ENCODE measurements around the gene NFXL1. TPM values are rescaled to one million over a fixed set of nuclear protein-coding genes. Genes with fewer than 3 reads are reported as not detected.

NFXL1 gene
- total and polyA plus RNA-seq, 10 of the 15 experiments (the other 5 are each of a cell fraction or from before 2014, with no cell fraction given): 8.1 to 16.5 (median 13.1) TPM

GRCh38 chr4:47915378-47915777 lies 995 bp upstream of the NFXL1 start:
- ChIA-PET CTCF (interaction anchor here (1.4 to 1.9 kb wide), 3 partner anchors 10 to 76 kb away, joined by 6 to 7 read pairs (median 6); no protein-coding TSS in a partner anchor), SMC1A (ENCODE audit: uncharacterized antibody, unreplicated experiment) (interaction anchor here (0.6 kb wide), 1 partner anchor 76 kb away, joined by 3 read pairs; no protein-coding TSS in a partner anchor), POLR2A (interaction anchor here (1.4 kb wide), 1 partner anchor 10 kb away, joined by 3 read pairs; no protein-coding TSS in a partner anchor), RAD21 (ENCODE audit: unreplicated experiment) (no interaction called here)
- Histone ChIP-seq H3K9ac (ENCODE audit: control insufficient read depth, insufficient read depth, low read length) (no peak overlapping the region), H3K27ac (ENCODE audit: control insufficient read depth, insufficient read depth) (no peak overlapping the region), H3K4me2 (ENCODE audit: control insufficient read depth, insufficient read depth) (peak overlapping the region; percentile 94), H3K79me2 (ENCODE audit: control insufficient read depth, insufficient read depth, low read length) (peaks cover 31% of the 10 kb centered on the region), H3K4me1 (ENCODE audit: control insufficient read depth, insufficient read depth, low read length) (no peaks in the 10 kb centered on the region; the same call in 1 of the 2 replicates), H3K4me3 (peak overlapping the region; percentile 78), H3K36me3 (ENCODE audit: control insufficient read depth in 2 of 2, insufficient read depth in 2 of 2, low read length in 1 of 2) (no peaks in the 10 kb centered on the region), H3K9me3 (replicated peaks; ENCODE audit: control insufficient read depth, insufficient read depth, low read length) (no peaks in the 10 kb centered on the region), H4K20me1 (ENCODE audit: control insufficient read depth, insufficient read depth) (no peaks in the 10 kb centered on the region), H2AFZ (ENCODE audit: control insufficient read depth, low read depth, low read length) (peak overlapping the region; percentile 93), H3K27me3 (replicated peaks in 1 of 2; ENCODE audit: control insufficient read depth in 2 of 2, insufficient read depth in 2 of 2, low read length in 1 of 2) (no peaks in the 10 kb centered on the region)
- intact Hi-C loops (cut with micrococcal nuclease; ENCODE audit: unreplicated experiment): loop anchor here (10.0 kb wide), 1 partner anchor 421 kb away; no protein-coding TSS in a partner anchor
- ATAC-seq (no peak), DNase-seq (ENCODE audit: low read depth, low spot score) (no peak), FAIRE-seq (no peak)
- WGBS (ENCODE audit: insufficient coverage, insufficient replicate concordance, low lambda C conversion rate, missing lambda C conversion rate): 39% methylated on average over 3 of the region's 3 CpGs
- in situ Hi-C loops (cut with MboI): no loop called here
- BruUV-seq (replicated peaks): no TSS peak
- TF ChIP-seq JUND (IDR thresholded peaks at IDR 0.05; ENCODE audit: low read depth, low read length): no peak
- no peak for TF ChIP-seq SIN3A (IDR thresholded peaks at IDR 0.05; ENCODE audit: low read depth, low read length)
- TF ChIP-seq TCF7 (IDR thresholded peaks at IDR 0.05; ENCODE audit: borderline replicate concordance): no peak
- no peak for TF ChIP-seq BCL11A (IDR thresholded peaks at IDR 0.05; ENCODE audit: low read depth, low read length)
- no peak for TF ChIP-seq TCF12 (IDR thresholded peaks at IDR 0.05; ENCODE audit: low read depth, low read length)
- TF ChIP-seq PRDM15 (CRISPR knock-in tag; IDR thresholded peaks at IDR 0.05): no peak
- no peak for TF ChIP-seq EP300 (IDR thresholded peaks at IDR 0.05; ENCODE audit: borderline replicate concordance in 1 of 2, control insufficient read depth in 1 of 2, low read depth in 2 of 2, low read length in 2 of 2)
- TF ChIP-seq ZBED1 (IDR thresholded peaks at IDR 0.05; ENCODE audit: borderline replicate concordance): no peak
- no peak for TF ChIP-seq SP1 (IDR thresholded peaks at IDR 0.05; ENCODE audit: low read depth, low read length)
- TF ChIP-seq PKNOX1 (IDR thresholded peaks at IDR 0.05): no peak
- no peak for TF ChIP-seq ZSCAN29 (IDR thresholded peaks at IDR 0.05)
- no peak for TF ChIP-seq SPI1 (IDR thresholded peaks at IDR 0.05; ENCODE audit: borderline replicate concordance, insufficient read depth, low read depth, low read length)
- TF ChIP-seq SKIL (IDR thresholded peaks at IDR 0.05; ENCODE audit: low read depth, poor library complexity, severe bottlenecking): no peak
- no peak for TF ChIP-seq CEBPZ (IDR thresholded peaks at IDR 0.05; ENCODE audit: low read depth, low read length)
- no peak for TF ChIP-seq POLR2A (IDR thresholded peaks at IDR 0.05; ENCODE audit: low read depth, low read length)
